Skeletal muscle tissue (tissue), 4 donors: ENCODE data around the gene SRGAP3. TPM values are rescaled to one million over a fixed set of nuclear protein-coding genes. Genes with fewer than 3 reads are reported as not detected.
A peak's percentile ranks its signal among the peaks of the same experiment; 100 is the strongest.

Experiments used
- H3K27ac ChIP-seq: one replicate; pipeline ENCODE4 v1.7.0; 2013; ENCODE audit warnings: mild to moderate bottlenecking, low read depth, low read length, inconsistent platforms
- H3K27me3 ChIP-seq, 3 donors: one replicate each; pipeline ENCODE4 v1.7.0; 2013; ENCODE audit warnings: low read length in 3 of 3; ENCODE audit not compliant: control insufficient read depth in 3 of 3, insufficient read depth in 3 of 3
- H3K36me3 ChIP-seq, 3 donors: one replicate each; pipeline ENCODE4 v1.7.0; 2013; ENCODE audit warnings: low read length in 3 of 3; ENCODE audit not compliant: control insufficient read depth in 3 of 3, insufficient read depth in 3 of 3
- H3K4me1 ChIP-seq, 3 donors: one replicate each; pipeline ENCODE4 v1.7.0; 2013; ENCODE audit warnings: low read length in 3 of 3, mild to moderate bottlenecking in 3 of 3; ENCODE audit not compliant: control insufficient read depth in 3 of 3, insufficient read depth in 3 of 3
- H3K4me3 ChIP-seq, 3 donors: one replicate each; pipeline ENCODE4 v1.7.0; 2013; ENCODE audit warnings: low read length in 3 of 3
- H3K9ac ChIP-seq, 3 donors: one replicate each; pipeline ENCODE4 v1.7.0; 2013; ENCODE audit warnings: low read length in 3 of 3, mild to moderate bottlenecking in 3 of 3, moderate library complexity in 2 of 3, low read depth in 1 of 3
- H3K9me3 ChIP-seq, 3 donors: one replicate each; pipeline ENCODE4 v1.7.0; 2013; ENCODE audit warnings: low read length in 3 of 3; ENCODE audit not compliant: control insufficient read depth in 3 of 3
- total RNA-seq: library from RNA; depleted of rRNA; stranded (reverse); fragments of >200 nt; gene quantifications from one replicate; pipeline ENCODE4 v1.2.3, GENCODE V29; 2014
- donor health status: Osteomylitis.

SRGAP3 gene
- total RNA-seq, 1 donor from 2014 or later, result 15.7 TPM

DNA sequence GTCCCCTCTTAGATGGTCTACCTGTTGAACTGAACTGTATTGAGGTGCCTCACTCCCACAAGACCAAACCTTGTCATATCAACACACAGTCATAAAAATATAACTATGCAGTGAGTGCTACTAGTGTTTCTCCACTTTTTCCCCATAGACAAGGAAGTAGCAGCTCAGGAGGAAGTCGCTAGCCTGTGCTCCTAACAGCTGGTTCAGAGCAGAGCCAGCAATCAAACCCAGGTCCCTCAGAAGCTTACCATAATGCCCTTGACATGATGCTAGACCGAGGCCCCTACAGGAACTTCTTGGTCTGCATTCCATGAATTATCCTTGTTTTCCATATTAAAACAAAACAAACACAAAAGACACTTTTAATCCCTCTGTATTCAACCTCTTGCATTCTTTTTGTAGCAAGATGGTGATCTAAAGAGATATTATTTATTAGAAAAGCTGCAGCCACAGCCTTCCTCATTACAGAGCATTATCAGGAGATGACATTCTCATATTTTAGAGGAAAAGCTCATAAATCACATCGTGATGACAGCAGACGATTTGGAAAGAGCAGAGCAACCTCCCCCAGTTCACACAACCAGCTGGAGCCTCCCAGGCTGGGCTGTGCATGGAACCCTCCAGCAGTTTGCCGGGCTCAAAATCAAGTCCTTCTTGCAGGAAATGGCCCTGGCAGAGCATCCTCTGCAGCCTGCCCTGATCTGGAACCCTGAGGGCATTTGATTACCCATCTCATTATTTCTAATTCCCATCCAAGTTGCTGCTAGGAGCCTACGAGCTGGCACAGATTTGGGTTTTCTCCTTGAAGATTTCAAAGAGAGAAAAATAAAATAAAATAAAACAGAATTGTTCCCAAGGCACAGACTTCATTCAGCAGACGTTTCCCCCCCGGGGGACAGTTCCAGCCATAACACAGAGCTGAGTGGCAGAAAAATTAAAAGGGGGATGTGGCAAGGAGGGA is 118.8 kb downstream of the SRGAP3 start:
- no peaks in the 10 kb centered on the region for H3K9me3 ChIP-seq
- H3K36me3 ChIP-seq, result no peaks in the 10 kb centered on the region
- H3K9ac ChIP-seq, result no peak overlapping the region
- no peak overlapping the region for H3K4me3 ChIP-seq
- peaks cover 0 to 6% (median 4%) of the 10 kb centered on the region in 3 donors for H3K4me1 ChIP-seq
- no peaks in the 10 kb centered on the region for H3K27me3 ChIP-seq
- H3K27ac ChIP-seq, result no peak overlapping the region

DNA sequence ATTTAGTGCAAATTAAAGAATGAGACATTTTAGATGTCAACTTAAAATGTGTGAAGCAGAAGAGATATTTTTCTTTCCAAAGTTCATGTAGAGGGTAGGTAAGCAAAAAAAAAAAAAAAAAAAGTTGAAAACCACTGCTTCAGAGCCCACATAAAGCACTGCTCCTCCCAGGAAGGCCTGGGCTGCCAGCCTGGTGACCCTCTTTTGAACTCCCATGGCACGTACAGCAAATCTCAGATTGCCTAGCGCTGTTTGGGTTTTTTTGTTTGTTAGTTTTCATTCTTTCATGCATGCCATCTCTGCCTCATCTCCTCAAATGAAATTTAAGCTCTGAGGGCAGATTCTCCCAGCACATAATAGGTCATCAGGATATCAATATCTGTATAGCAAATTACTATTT is 120.1 kb downstream of the SRGAP3 start:
- Histone ChIP-seq H3K9ac (no peak overlapping the region), H3K4me1 (peaks cover 0 to 5% (median 0%) of the 10 kb centered on the region in 3 donors), H3K4me3 (no peak overlapping the region), H3K9me3 (no peaks in the 10 kb centered on the region), H3K27ac (no peak overlapping the region), H3K36me3 (no peaks in the 10 kb centered on the region), H3K27me3 (no peaks in the 10 kb centered on the region)

DNA sequence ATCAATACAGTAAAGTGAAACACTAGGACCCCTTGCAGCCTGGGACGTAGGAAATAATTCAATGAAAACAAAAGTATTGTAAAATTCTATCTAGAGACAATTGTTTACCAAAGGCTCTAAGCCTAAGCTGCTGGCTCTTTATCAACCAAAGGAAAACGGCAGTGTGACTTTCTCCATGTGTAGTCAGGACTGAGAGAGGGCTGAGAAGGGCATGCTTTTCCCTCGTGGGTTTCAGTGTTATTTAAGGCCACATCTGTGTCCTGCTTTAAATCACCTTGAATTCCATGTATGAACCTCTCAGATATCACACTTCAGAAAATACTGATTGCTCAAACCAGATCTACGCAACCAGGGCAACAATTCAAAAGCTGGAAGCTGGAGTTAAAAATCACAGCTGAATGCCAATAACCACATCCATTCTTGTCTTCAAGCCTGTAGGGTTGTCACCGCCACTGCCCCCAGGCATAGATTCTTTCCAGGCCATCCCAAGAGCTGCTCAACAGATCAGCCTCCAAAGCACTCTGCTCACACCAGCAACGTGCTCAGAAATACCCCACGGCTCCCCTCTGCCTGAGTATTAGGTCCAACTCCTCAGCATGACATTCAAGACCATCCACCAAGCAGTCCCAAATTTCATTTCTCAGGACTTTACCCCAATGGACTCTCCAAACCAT is 124.0 kb downstream of the SRGAP3 start:
- Histone ChIP-seq H3K36me3 (no peaks in the 10 kb centered on the region), H3K9ac (peak overlapping the region in 1 of 3 donors; percentile 9), H3K27me3 (no peaks in the 10 kb centered on the region), H3K9me3 (no peaks in the 10 kb centered on the region), H3K4me3 (peak overlapping the region in 1 of 3 donors; percentile 35), H3K4me1 (peaks cover 0 to 5% (median 0%) of the 10 kb centered on the region in 3 donors), H3K27ac (no peak overlapping the region)

DNA sequence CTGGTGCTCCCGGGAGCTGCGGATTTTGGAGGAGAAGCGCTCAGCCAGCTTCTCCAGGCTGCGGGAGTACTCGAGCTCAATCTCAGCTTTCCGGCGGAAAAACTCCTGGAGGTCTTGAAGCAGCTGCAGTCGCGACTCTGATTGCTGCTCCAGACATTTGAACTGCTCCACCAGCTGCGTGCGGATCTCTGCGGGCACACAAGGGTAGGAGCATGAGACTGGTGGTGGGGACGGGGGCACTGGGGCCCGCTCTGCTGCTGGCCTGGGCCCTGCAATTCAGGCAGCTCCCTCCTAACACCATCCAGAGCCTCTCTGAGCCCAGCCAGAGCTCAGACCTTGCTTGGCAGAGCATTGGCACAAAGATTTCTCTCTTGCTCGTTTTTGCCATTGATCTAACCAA is 124.7 kb downstream of the SRGAP3 start:
- no peak overlapping the region for H3K4me3 ChIP-seq
- H3K27me3 ChIP-seq, result no peaks in the 10 kb centered on the region
- no peak overlapping the region for H3K27ac ChIP-seq
- peaks cover 0 to 5% (median 0%) of the 10 kb centered on the region in 3 donors for H3K4me1 ChIP-seq
- H3K36me3 ChIP-seq, result no peaks in the 10 kb centered on the region
- H3K9ac ChIP-seq, result no peak overlapping the region
- no peaks in the 10 kb centered on the region for H3K9me3 ChIP-seq

DNA sequence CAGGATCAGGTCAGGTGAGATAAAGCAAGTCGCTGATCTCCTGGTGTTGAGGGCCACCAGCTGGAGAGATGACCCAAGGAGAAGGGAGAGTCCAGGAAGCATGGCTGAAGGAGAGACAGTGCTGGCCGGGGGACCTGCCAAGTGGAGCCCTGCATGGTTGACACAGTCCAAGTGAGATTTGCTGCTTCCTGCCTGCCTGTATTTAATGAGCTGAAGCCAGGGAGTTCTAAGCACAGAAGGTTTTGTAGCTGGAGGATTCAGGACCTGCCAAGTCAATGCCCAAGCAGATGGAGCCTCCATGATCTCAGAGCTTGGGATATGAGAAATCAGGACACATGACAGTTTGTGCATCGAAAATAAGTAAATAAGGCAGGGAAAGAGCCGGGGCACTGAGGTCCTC is 125.6 kb downstream of the SRGAP3 start:
- H3K36me3 ChIP-seq, result no peaks in the 10 kb centered on the region
- no peak overlapping the region for H3K4me3 ChIP-seq
- no peak overlapping the region for H3K27ac ChIP-seq
- peaks cover 0 to 5% (median 0%) of the 10 kb centered on the region in 3 donors for H3K4me1 ChIP-seq
- H3K27me3 ChIP-seq, result no peaks in the 10 kb centered on the region
- H3K9ac ChIP-seq, result no peak overlapping the region
- H3K9me3 ChIP-seq, result no peaks in the 10 kb centered on the region

DNA sequence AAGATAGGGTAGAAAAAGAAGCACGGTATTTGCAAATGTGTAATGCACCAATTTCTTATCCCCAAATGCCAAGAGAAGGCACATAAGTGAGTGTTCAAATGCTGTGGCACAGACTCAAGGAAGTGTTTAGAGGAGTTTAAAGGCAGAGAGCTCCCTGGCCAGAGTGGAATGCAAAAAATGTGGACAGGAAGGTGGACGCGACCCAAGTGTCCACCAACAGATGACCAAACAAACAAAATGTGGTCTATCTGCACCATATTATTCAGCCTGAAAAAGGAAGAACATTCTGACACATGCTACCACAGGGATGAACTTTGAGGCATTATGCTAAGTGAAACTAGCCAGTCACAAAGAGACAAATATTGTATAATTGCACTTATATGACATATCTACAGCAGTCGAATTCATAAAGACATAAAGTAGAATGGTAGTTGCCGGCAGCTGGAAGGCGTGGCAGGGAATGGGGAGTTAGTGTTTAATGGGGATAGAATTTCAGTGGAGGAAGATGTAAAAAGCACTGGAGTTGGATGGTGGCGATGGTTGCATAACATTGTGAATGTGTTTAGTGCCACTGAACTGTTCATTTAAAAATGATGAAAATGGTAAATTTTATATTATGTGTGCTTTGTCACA is 126.6 kb downstream of the SRGAP3 start:
- H3K27ac ChIP-seq, result no peak overlapping the region
- no peaks in the 10 kb centered on the region for H3K27me3 ChIP-seq
- H3K36me3 ChIP-seq, result no peaks in the 10 kb centered on the region
- peaks cover 0 to 5% (median 0%) of the 10 kb centered on the region in 3 donors for H3K4me1 ChIP-seq
- no peak overlapping the region for H3K4me3 ChIP-seq
- no peaks in the 10 kb centered on the region for H3K9me3 ChIP-seq
- no peak overlapping the region for H3K9ac ChIP-seq

DNA sequence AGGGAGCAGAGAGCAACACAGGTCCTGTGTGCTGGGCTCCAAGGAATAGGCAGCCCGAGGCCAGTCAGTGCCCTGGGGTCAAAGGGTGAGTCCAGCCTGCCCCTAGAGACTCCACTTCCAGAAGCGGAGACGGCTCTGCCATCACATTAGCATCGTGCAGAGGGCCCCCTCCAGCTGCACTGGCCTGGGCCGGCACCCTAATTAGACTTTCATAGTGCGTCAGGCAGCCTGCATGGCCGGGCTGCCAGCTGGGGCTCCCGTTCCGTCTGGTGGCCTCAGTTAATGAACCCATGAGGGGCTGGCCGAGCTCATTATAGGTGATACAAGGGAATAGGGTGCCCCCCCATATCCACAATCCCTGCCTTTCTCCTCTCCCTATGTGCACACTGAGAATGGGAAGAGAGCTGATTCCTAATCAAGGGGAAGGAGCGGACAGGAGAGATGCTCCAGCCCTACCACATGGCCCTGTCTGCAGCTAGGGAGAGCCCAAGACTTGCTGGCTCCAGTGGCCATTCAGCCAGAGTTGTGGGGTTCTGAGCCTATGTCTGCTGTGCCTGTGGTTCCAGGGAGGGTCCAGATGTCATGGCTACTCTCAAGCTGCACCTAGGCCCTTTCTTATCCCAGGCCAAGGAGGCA is 128.0 kb downstream of the SRGAP3 start:
- Histone ChIP-seq H3K4me1 (peaks cover 0 to 5% (median 0%) of the 10 kb centered on the region in 3 donors), H3K4me3 (no peak overlapping the region), H3K27me3 (no peaks in the 10 kb centered on the region), H3K27ac (no peak overlapping the region), H3K36me3 (no peaks in the 10 kb centered on the region), H3K9ac (no peak overlapping the region), H3K9me3 (no peaks in the 10 kb centered on the region)

DNA sequence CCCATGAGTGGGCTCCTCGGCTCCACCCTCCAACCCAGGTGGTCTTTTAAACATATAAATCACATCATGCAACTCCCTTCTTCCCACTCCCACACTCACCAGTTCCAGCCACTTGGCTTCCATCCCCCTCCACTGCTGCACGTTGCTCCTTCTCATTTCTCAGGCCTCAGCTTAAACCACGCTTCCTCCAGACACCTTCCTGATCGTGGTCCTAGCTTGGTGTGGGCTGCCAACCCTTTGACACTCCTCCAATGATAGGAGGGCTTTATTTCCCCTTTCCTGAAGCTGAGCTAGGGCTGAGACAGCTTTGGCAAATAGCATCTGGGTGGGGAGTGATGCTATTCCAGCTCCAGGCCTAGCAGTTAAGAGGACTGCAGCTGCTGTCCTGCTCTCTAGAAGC is 130.1 kb downstream of the SRGAP3 start:
- Histone ChIP-seq H3K4me3 (no peak overlapping the region), H3K4me1 (no peaks in the 10 kb centered on the region), H3K36me3 (no peaks in the 10 kb centered on the region), H3K9ac (no peak overlapping the region), H3K9me3 (no peaks in the 10 kb centered on the region), H3K27ac (no peak overlapping the region), H3K27me3 (no peaks in the 10 kb centered on the region)

DNA sequence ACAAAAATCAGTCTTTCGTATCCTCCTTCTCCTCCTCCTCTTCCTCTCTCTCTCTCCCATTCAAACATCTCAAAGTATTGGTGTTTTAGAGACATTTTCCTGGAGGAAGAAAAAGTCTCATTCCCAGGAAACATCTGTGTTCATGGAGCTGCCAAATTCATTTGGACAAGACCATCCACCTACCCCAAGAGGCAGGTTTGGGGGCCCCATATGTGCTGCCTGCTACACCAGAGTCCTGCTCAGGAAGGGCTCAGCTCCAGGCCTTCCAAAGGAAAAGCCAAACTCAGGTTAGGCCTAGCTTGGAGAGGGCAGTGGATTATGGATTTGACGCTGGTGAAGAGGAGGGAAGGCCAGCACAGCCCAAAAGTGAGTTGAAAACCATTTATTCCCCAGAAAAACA is 131.2 kb downstream of the SRGAP3 start:
- no peaks in the 10 kb centered on the region for H3K36me3 ChIP-seq
- no peak overlapping the region for H3K4me3 ChIP-seq
- H3K9ac ChIP-seq, result no peak overlapping the region
- H3K27ac ChIP-seq, result no peak overlapping the region
- H3K9me3 ChIP-seq, result no peaks in the 10 kb centered on the region
- H3K4me1 ChIP-seq, result no peaks in the 10 kb centered on the region
- peaks cover 0 to 2% (median 0%) of the 10 kb centered on the region in 3 donors for H3K27me3 ChIP-seq
